NCI-H2081 treated with DMSO at 0.1 percent for 48 hours (cell line): ENCODE results near the gene TARP.

Source experiments
- DNase-seq: peaks from one replicate; lab custom pipeline; 2025; lab: John Stamatoyannopoulos, UW

The TARP gene

GRCh38 chr7:38273286-38273995 lies at the start of gene TARP:
Gene TARP, minus strand, starts transcription at chr7:38273636.
- DNase-seq: no peak

DNA sequence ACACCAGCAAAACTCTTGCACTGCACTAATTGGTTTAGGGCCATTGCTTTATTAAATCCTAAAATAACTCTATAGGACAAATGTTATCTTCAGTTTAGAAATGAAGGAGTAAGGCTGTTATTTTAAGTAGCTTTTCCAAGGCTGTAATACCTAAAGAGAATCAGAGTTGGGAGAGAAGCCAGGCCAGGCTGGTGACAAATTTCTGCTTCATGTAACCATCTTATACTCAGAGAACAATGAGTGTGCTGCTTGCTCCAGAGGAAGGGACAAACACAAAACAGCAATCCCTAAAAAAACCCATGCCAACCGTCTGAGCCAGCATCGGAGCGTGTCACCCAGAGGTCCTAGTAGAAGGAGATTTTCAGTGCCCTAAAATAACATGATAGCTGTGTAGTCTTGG lies 49.7 kb upstream of the TARP start:
- DNase-seq: no peak

- DNase-seq: no peak
Measured at GRCh38 chr7:38322461-38322860, 49.0 kb upstream of the TARP start.

DNA sequence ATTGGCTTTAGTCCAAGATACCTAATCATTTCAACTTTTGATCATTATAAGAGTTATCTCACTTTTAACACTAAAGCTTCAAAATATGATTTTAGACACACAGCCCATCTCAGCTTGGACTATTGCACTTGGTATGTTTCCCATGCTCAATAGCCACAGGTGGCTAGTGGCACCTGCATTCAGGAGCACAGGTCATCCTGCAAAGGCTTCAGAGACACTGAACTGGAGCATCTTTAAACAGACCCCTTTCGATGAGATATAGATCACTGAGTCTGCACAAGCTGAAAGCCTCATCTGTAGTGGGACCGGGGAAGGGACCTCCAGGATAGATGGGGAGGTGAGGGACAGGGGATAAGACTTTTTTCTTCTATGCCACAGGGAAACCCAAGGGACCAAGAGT lies 48.5 kb upstream of the TARP start:
- no peak for DNase-seq

DNA sequence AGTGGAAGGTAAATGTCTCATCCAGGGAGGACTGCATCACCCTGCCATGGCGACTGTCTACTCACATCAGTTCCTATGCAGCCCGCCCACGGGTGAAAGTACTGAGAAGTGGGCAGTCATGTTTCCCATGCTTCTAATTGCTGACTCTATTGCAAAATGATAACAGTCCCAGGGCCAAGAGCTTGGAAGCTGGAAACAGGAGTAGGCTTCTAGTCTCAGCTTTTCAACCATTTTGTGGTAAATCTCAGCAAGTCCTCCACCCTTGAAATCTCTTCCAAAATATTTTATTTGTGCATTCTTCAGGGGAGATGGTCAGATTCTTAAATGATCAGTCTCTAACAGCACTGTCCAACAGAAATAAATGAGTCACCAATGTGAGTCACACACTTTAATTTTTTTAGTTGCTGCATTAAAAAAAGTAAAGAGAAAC lies 48.1 kb upstream of the TARP start:
- DNase-seq: no peak

GRCh38 chr7:38321050-38321449 lies 47.6 kb upstream of the TARP start:
- no peak for DNase-seq

GRCh38 chr7:38319873-38320272 lies 46.4 kb upstream of the TARP start:
- no peak for DNase-seq

GRCh38 chr7:38318803-38319416 lies 45.5 kb upstream of the TARP start:
- no peak for DNase-seq

- no peak for DNase-seq
Measured at GRCh38 chr7:38318241-38318640, 44.8 kb upstream of the TARP start.

DNA sequence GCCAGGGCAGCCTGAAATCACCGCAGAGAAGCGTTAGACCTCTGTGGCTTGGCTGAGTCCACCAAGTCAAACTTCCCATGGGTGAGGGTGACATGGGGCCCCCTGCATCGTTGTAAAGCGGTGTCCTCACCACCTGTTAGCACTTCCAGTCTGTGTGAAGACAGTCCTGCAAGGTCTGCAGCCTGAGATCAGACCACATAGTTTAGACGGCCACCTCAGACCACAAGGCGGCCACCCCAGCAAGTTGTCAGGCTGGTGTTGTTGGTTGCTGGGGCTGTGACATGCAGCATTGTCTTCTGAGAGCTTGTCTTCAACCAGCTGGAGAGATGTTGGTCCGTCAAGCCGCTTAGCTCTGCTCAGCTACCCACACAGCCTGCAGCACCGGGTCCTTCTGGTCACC lies 44.1 kb upstream of the TARP start:
- no peak for DNase-seq

- DNase-seq: no peak
Measured at GRCh38 chr7:38316733-38317360, 43.4 kb upstream of the TARP start.

- DNase-seq: no peak
Measured at GRCh38 chr7:38315410-38315809, 42.0 kb upstream of the TARP start.

DNA sequence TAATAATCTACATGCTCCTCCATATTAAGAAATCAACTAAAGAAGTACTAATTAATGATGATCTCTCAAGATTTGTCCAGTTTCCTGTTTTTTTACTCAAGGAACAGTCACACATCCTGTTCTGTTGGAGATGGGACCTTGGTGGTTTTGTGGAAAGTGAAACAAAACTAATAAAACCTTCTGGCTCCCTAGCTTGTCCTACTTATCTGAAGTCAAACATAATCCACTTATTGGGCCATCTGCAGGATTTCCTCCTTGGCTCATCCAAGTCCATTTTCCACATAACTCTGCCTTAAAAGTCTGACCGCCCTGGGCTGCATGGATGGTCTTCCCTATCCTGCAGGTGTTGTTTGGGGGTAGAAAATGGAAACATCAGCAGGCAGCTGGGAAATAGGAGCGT lies 39.4 kb upstream of the TARP start:
- DNase-seq: no peak

DNA sequence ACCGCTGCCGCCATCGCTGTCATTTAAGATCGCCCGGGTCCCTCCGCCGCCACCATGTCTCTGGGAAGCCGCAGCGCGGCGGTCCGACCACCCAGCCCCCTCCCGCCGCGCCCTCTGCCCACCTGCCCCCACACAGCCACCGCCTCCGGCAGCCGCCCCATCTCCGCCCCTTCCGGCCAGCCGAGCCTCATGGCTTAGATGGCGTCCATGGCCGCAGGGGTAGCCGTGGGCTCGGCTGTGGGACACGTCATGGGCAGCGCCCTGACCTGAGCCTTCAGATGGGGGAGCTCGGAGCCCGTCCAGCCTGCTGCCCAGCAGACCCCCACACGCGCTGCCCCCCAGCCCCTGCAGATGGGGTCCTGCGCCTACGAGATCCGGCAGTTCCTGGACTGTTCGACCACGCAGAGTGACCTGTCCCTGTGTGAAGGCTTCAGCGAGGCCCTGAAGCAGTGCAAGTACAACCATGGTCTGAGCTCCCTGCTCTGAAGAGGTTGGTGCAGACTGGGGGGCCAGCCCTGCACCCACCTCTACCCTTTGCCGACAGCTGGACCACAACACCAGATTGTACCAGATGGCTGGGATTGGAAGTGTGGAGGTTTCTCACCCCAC lies 38.0 kb upstream of the TARP start:
- no peak for DNase-seq

- no peak for DNase-seq
Measured at GRCh38 chr7:38310591-38311101, 37.2 kb upstream of the TARP start.

- no peak for DNase-seq
Measured at GRCh38 chr7:38309555-38309954, 36.1 kb upstream of the TARP start.

- no peak for DNase-seq
Measured at GRCh38 chr7:38308140-38308539, 34.7 kb upstream of the TARP start.

- DNase-seq: no peak
Measured at GRCh38 chr7:38307640-38308039, 34.2 kb upstream of the TARP start.

DNA sequence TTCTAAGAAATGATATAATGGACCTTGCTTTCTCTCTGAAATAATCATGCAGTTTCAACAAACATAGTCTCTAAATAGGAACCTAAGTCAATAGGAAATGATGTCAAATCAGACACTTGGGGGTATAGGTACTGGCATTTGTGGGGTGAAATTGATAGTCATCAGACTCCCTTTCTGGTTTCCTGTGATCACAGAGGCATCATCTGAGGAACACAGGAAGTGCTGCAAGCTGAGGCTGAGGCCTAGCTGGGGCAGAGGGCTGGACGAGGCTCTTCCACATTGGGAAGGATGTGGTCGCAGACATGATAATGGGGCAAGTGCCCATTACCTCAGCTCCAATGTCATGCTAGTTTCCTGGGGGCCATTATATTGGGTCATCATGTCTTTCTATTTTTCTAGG lies 33.5 kb upstream of the TARP start:
- no peak for DNase-seq

- DNase-seq: no peak
Measured at GRCh38 chr7:38306171-38306570, 32.7 kb upstream of the TARP start.

GRCh38 chr7:38303866-38304265 lies 30.4 kb upstream of the TARP start:
- no peak for DNase-seq

DNA sequence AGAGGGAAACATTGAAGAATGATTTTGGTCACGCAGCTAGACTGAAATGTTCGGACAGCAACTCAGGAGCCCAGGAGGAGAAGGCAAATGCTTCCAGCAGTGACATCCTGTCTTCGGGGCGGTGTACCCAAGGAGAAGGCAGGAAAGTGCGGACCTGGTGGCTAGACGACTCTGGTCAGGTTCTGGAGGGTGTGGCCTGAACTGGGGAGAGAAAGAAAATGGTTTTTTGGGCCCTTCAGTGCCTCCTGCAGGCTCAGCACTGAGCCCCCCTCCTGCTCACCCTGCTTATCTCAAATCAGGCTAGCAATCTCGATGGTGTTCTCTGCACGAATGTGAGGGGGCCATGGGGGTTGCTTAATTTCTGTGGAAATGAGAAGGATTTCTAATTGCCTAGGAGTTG lies 26.7 kb upstream of the TARP start:
- no peak for DNase-seq
